GM21723 (cell line): ENCODE results near the gene ABI3BP.
A peak's percentile ranks its signal among the peaks of the same experiment; 100 is the strongest.
"Not testable (repeated sequence)": the region's sequence is repeated elsewhere in the genome, so short reads cannot be mapped to it uniquely, and the experiment has no call there.

ENCODE experiments used
- ATAC-seq: cut with Tn5 transposase; IDR thresholded peaks from one replicate; pipeline ENCODE4 v1.9.1; 2021; ENCODE audit warnings: mild to moderate bottlenecking, moderate library complexity; ENCODE audit not compliant: unreplicated experiment

ABI3BP gene

DNA sequence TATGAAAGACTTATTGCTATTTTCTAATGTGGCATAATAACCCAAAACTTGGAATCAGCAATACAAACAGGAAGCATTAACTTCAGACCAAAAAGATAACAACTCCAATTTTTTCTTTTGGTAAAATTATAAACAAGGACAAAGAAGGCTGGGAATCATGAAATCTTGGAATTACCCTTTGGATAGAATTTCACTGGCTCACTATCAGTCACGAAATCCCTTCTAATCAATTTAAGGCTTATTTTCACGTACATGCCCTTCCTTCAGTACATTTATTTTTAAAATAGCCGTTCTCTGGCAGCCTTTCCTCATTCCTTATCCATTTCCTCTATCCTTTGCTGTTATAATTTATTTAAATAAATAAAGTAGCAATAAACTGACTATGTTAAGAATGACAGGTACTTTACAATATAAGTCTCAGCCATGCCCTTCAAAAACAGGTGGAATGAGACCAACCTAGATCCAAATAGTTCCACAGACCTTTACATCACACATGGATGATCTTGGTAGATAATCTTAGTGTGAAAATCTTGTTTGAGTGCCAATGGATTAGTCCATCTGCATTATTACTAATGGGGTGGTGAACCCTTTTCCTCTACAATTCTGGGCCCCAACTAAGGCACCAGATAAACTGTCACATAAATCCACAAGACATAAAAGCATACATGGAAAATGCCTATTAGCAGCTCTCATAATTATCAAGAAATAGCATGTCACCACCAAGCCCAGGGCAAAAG is 38.9 kb downstream of the ABI3BP start:
- no peak for ATAC-seq

DNA sequence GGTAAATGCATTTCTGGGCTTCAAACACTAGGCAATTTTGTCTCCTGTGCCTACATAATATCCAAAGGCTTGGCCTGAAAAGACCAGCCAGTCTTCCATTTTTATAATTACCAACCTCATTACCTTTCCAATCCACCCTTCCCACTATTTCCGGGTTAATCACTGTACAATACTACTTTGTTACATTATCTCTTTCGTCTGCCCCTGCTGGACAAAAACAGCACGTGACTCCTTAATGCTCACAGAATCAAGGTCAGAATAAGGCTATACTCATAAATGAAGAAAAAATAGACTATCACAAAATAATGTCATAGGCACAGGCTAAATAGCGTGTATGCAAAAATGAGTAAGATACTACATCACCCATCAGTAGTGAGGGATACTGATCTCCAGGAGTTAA is 40.1 kb downstream of the ABI3BP start:
- ATAC-seq, result no peak

DNA sequence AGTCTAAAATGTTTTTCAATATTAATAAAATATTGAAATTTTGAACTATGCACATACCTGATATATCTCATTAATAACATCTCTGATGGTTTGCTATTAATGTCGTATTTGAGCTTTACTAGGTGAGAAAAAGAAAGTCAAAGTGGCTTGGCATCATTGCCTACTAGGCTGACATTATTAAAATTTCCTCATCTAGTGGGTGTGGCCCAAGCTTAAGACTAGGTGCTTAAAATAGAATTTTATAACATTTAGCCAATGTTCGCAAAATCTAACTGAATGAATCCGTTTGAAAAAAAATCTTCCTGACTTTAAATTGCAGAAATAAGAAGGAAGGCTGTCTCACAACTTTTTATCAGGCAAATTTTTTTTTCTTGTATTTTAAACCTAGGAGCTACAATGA is 46.1 kb downstream of the ABI3BP start:
- ATAC-seq, result no peak

DNA sequence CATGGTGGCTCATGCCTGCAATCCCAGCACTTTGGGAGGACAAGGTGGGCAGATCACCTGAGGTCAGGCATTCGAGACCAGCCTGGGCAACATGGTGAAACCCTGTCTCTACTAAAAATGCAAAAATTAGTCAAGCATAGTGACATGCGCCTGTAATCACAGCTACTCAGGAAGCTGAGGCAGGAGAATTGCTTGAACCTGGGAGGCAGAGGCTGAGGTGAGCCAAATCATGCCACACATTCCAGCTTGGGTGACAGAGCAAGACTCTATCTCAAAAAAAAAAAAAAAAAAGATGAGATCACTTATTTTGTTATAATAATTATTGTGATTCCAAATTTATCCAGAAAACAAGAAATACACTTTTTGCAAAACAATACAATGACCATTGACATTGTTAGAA is 47.1 kb downstream of the ABI3BP start:
- not testable (repeated sequence) for ATAC-seq

DNA sequence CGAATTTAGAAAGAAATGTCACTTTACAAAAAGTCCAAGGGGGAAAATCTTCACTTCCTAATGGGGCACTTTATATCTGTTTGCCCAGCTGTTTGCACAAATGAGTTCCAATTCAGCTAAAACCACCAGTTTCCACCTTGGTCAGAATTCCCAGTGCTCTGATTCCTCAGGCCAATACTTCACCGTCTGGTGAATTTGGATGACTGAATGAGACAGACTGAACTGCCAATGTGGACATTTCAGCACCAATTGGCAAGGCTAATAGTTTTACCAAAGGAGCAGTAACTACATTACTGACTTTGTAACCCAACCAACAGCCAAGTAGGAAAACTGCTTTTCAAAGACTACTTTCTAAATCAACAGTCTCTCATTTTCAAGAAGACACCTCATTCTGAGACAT is 51.8 kb downstream of the ABI3BP start:
- ATAC-seq, result no peak

DNA sequence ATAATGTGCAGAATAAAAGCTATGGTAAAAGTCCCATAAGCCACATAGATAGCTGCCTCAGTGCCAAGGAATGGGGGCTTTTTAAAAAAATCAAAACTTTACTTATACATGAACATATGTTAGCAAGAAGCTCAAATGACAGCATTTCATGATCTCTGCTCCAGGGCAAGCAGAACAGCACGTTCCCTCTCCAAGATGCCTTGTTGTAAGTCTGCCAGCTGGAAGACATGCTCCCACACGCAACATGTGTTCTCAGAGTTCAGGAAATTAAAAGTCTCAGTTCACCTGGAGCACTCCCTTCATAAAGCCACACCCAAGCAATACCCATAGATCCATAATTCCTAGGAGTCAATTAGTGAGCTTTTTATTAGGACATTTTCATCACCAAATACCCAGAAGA is 52.2 kb downstream of the ABI3BP start:
- no peak for ATAC-seq

DNA sequence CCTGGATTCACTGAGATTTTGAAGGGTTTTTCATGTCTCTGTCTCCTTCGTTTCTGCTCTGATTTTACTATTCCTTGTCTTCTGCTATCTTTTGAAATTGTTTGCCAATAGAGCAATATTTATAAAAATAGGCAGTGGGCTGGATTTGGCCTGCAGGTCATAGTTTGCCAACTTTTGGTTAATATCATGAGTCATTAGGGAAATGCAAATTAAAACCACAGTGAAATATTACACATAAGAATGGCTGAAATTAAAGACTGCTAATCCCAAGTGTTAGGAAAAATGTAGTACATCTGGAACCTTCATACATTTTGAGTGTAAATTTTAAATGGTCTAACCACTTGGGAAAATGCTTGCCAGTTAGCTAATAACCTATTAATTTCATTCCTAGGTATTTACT is 56.3 kb downstream of the ABI3BP start:
- no peak for ATAC-seq

DNA sequence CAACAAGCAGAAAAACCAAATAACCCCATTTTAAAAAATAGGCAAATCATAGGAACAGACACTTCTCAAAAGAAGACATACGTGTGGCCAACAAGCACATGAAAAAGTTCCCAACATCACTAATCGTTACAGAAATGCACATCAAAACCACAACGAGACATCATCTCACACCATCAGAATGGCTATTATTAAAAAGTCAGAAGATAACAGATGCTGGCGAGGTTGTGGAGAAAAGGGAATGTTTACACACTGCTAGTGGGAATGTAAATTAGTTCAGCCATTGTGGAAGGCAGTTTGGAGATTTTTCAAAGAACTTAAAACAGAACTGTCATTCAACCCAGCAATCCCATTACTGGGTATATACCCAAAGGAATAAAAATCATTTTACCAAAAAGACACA is 60.7 kb downstream of the ABI3BP start:
- ATAC-seq, result no peak

DNA sequence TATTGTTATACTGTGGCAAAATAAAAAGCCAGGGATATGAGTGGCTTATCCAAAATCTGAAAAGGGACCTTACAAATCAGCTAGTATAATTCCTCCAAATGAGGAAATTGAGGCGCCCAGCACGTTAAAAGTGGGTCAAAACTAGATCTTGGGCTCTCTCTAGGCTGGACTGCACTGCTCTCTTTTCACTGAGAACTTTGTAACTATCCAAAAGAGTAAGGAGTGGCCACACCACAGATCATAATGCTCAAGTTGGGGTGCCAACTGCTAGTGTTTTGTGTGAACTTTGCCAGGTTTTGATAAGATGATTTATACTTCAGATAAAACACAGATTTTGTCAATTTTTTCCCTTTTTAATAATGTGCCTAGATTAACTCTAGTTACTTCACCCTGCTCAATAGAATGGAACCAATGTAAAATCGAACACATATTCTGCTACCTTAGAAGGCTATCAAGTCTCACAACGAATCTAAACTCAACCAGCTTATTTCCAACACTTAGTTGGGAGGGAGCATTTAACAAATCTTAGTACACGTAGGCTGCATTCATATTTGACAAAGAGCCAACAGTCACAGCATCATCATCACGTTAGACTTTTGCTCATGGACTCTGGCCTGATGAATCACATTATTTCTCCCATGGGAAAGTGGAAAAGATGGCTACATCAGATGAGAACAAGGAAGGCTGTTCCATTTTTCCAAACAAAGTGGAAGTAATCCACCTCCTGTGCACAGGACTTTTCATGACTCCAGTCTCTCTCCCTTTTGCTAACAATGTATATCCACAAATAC is 64.4 kb downstream of the ABI3BP start:
- ATAC-seq, result no peak

DNA sequence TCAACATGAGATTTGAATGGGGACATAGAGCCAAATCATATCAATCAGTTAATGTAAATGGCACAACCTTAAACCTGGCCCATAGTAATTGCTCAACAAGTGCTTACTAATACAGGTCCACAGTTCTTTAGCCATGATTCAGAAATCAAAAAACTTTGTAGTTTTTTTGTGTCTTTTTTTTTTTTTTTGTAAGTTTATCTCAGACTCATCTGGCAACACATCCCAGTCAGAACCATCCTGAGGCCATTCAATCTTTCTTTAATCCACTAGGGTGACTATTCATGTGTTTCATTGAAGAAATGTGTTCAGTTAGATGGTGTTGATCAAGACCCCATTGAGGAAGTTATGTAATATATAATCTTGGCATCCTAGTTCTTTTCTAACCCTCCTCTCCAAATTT is 65.4 kb downstream of the ABI3BP start:
- ATAC-seq, result no peak

DNA sequence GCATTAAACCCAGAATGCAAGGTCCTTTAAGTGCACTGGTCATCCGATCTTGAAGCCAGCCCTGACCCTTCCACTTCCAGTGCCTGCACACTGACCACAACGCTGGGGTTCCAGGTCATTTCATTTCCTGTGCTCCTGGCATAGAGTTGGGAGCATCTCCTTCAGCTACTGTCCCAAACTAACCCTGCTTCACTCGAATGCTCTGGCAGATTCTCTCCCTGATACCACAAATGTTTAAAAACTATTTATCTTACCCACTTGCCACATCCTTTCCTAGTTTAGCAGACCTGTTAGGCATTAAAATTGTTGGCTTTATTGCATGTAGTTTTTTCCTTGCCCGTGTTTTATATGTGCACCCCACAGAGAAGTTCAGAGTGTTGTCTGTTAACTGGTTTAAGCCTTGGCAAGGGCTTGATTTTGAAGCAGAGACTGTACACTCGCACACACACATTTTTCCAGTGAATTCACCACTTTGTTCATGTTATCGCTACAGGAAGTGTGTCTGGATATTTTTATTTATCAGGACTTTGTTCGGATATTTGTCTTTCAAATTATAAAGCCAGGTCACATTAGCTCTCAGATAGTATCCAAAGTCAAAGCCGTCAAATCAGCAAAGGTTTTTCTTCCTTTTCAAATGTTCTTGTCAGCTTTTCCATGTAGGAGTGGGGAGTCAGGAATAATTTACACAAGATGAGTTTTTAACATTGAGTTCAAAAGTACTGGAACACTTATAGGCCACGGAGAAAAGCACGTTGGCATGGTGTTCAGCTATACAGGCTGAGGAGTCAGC is 77.3 kb downstream of the ABI3BP start:
- ATAC-seq, result no peak

DNA sequence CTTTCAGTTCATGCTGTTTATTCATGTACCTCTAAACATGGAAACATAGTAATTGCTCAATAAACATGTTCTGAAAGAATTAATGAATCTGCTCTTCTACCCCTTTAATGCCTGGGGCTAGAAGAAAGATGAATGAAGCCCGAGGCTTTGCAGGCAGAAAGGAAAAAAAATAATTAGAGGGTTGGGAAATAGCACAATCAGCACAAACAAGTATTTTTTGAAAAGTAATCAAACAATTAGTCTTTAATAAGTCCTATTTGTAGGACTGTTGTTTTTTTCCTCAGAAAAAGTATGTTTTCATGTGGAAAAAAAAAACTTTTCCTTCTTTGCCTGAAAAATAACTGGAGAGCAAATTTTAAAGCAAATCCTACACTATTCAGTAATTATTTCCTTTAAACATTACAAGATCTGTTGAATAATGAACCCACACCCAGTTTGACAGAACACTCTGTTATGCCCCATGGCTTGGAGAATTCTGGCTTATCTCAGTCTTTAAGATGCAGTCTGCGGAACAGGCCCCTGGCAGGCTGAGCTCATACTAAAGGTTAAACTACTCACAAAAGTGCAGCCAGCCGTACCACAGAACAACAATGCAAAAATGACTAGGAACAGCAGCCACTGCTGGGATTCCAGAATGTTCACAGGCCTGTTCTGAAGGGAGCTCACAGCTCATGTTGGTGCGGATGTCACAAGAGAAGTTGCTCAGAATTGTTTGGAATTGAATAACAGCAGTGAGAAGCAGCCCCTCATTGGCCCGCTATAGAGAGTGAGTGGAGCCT is 79.2 kb downstream of the ABI3BP start:
- no peak for ATAC-seq

DNA sequence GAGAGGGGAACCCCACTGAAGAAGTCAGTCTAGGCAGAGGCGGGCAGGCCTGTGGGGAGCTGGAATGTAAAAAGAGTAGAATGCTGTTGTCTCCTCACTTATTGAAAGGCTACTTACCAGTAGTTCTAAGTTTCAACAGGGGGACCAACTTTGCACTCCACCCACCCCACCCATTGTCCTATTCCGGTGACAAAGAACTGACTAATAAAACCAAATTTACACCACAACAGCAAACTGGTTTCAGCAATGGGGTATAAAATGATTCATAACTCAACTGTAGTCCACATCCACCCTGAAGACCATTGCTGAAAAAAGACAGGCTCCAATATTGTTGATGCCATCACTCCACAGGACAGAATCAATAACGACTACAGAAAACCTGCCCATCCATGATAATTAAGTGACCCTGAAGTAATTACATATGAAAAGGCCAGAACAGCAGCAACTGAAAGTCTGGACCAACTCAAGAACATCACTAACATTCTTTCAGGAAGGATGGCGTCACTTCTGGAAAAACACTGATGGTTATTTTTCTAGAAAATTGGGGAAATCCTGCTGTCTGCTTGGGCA is 80.2 kb downstream of the ABI3BP start:
- no peak for ATAC-seq

DNA sequence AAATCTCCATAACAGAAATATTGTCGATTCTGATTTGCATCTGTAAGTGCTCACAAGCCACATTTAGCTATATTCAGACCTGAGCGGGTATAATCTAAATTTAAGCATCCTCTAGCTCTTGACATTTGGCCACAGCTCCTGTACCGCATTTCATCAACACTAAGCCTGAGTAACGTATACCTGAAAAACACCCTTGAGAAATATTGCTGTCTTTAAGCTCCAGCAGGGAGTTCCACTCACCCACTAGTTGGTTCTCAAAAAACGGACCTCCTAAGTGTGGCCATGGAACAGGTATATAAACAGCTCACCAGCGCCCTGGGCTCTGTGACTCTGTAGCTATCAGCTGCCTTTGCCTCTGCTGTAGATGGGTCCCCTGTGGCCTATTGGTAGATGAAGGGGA is 80.7 kb downstream of the ABI3BP start:
- ATAC-seq, result peak; percentile 46

DNA sequence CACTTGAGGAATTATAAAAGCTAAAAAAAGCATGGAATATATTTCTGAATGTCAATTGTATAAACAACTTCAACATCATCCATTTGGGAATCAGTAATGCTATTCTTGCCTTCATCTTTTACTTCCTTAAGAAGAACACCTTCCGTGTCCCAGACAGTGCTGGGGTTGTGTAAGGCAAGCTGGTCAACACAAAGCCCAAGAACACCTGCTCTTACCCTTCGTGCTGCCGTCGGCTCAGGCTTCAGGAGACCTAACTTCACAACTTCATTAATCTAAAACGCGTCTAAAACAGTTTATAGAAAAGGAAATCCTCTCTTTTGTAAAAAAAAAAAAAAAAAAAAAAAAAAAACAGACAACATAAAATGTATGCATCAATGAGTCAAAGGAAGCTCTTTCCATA is 81.3 kb downstream of the ABI3BP start:
- no peak for ATAC-seq

DNA sequence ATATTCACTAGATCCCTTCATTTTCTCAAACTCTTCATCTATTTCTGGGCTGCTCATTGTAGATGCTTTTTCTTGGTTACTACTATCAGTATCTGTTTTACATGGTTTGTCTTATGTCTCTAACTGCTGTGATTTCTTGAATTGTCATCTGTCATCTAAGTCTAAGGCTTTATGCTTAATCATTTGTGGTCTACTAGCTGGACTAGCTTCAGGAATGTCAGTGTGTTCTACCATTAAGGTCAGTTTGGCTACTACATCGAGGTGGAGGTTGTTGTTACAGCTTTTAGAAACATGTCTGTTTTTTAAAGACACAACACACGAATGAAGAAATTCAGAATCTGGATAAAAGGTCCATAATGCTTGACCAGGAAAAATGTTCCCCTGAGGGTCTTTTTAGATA is 82.2 kb downstream of the ABI3BP start:
- ATAC-seq, result no peak

DNA sequence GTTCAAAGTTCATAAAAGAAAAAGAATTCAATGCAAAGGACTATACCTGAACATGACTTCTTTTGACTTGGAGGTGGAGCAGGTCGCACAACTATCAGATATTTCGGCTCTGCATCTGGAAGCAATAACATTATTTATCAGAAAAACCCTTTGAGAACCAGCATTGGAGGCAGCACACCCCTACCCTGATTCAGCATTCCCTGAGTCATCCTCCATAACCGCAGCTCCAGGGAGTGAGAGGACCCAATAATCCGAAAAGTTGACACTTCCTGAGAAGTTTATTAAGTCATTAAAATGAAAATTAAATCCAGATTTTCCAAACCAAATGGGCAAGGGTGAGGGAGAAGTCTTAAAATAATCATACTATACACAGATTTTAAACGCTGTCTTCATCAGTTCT is 90.6 kb downstream of the ABI3BP start:
- no peak for ATAC-seq

DNA sequence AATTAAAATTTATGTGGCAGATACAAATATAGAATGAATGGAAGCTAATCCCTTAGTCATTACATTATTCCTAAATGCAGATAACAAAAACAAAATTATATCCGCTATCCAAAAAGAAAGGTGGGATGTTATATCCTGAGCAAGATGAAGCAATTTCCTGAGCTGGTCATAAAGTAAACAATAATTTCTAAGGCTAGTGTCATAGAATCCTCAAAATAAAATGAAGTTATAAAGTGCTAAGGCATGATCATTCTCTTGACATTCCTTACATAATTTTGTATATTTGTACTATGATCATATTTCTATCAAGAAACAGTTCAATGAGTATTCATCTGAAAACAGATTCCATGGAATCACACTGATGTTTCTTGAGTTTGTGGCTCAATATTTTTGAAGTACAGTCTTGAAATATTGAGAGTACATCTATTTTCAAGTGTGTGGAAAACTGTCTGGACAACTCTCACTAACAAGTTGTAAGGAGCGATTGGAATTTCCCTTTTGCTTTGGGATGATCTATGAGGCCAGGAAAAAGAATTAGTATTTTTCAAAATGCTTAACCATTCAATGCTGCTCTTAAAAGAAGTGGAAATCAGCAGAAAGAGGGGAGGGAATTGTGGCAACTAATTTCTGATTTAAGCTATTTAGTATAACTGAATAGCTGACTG is 92.4 kb downstream of the ABI3BP start:
- no peak for ATAC-seq

DNA sequence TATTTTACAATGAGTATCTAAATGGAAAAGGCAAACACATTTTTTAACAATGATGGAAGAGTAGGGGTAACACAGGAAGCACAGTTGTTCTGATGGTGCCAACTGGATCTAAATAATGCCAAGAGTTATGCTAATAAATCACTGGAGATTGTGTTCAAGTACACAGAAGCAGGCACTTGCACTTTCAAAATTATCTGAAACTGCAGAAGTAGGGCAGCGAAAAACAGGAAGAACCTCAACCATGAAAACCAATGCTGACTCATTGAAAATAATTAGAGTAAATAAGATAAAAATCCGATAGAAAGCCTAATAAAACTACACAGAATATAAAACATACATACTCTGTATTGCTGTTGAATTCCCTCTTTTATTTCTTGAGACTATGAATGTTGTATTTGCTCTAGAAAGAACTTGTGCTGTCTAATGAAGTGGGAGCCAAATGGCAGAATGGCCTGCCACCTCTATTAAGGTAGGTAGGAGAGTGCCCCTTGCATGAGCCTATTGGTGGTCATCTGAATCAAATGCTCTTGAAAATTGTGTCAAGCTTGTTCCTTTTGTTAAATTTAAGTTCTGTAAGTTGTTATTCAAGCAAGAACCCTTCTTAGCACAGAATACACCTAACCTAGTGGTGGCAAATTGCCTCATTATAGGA is 93.7 kb downstream of the ABI3BP start:
- ATAC-seq, result peak; percentile 91

DNA sequence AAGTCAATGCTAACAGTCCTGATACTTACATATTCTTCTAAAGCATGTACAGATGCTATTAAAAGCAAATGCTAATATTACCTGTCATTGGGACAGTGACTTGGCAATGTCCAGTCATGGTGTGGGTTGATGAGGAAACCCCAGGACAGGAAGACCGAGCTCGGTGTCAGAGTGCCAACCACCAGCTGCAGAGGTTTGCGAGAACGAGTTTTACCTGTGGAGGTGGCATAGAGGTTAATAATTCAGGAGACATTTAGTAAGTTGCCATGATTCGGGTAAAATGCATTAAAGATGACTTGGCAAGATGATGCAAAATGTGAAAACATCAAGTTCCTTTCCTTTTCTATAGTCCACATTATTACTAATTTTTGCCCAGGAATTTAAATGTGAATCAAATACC is 94.5 kb downstream of the ABI3BP start:
- no peak for ATAC-seq
